Colon (tissue), 2 donors: ENCODE results near the gene CHRNA1.

Experiments
- FAIRE-seq: peaks from 2 replicates; lab custom pipeline; 2012; peaks lifted over from hg19 to GRCh38; lab: Jason Lieb, UNC
- donor health status: control.
- donor health status: control.

Gene CHRNA1

GRCh38 chr2:174781996-174782395 lies 17.7 kb upstream of the CHRNA1 start:
- no peak for FAIRE-seq

GRCh38 chr2:174781298-174781697 lies 17.0 kb upstream of the CHRNA1 start:
- FAIRE-seq: no peak

GRCh38 chr2:174780856-174781255 lies 16.6 kb upstream of the CHRNA1 start:
- FAIRE-seq: no peak

GRCh38 chr2:174780191-174780840 lies 16.0 kb upstream of the CHRNA1 start:
- no peak for FAIRE-seq

GRCh38 chr2:174779361-174779928 lies 15.2 kb upstream of the CHRNA1 start:
- no peak for FAIRE-seq

GRCh38 chr2:174778085-174778981 lies 14.1 kb upstream of the CHRNA1 start:
- no peak for FAIRE-seq

GRCh38 chr2:174777347-174778084 lies 13.2 kb upstream of the CHRNA1 start:
- FAIRE-seq: no peak

GRCh38 chr2:174776675-174777074 lies 12.4 kb upstream of the CHRNA1 start:
- no peak for FAIRE-seq

- no peak for FAIRE-seq
These were observed 12.0 kb upstream of the CHRNA1 start for GRCh38 chr2:174776223-174776622.

GRCh38 chr2:174775571-174775980 lies 11.3 kb upstream of the CHRNA1 start:
- no peak for FAIRE-seq

- no peak for FAIRE-seq
These were observed 10.6 kb upstream of the CHRNA1 start for GRCh38 chr2:174774886-174775285.

GRCh38 chr2:174773215-174773614 lies 8.9 kb upstream of the CHRNA1 start:
- FAIRE-seq: no peak

GRCh38 chr2:174772472-174772801 lies 8.2 kb upstream of the CHRNA1 start:
- no peak for FAIRE-seq

- no peak for FAIRE-seq
These were observed 7.6 kb upstream of the CHRNA1 start for GRCh38 chr2:174771631-174772471.

- no peak for FAIRE-seq
These were observed 6.9 kb upstream of the CHRNA1 start for GRCh38 chr2:174771136-174771535.

- no peak for FAIRE-seq
These were observed 4.3 kb upstream of the CHRNA1 start for GRCh38 chr2:174768557-174768956.

- no peak for FAIRE-seq
These were observed 2.0 kb upstream of the CHRNA1 start for GRCh38 chr2:174766271-174766670.

- FAIRE-seq: no peak
These were observed 1.3 kb upstream of the CHRNA1 start for GRCh38 chr2:174765576-174765975.

GRCh38 chr2:174763780-174764179 lies 492 bp downstream of the CHRNA1 start:
- no peak for FAIRE-seq

- no peak for FAIRE-seq
These were observed 1.8 kb downstream of the CHRNA1 start for GRCh38 chr2:174762464-174762863.

- FAIRE-seq: no peak
These were observed 2.4 kb downstream of the CHRNA1 start for GRCh38 chr2:174761837-174762236.
